Endothelial cell of umbilical vein (primary cell): Measurements from ENCODE around the gene FLACC1. TPM values are rescaled to one million over a fixed set of nuclear protein-coding genes. Genes with fewer than 3 reads are reported as not detected.

Experiments used
- BruUV-seq: library from RNA; stranded (reverse); fragments of 400-500 nt; replicated peaks from 2 replicates; lab custom pipeline; 2021; lab: Mats Ljungman, UMichigan
- CTCF ChIA-PET: fragments of 300-600, 350-600 bp; sonication (Branson Sonifier 250); formaldehyde crosslinking; loops from one replicate; lab custom pipeline; 2021; ENCODE audit warnings: antibody characterized with exemption, inconsistent platforms; lab: Charles Lee
- POLR2A ChIA-PET: fragments of 300-600, 350-600 bp; sonication (Branson Sonifier 250); formaldehyde crosslinking; loops from one replicate; lab custom pipeline; 2021; ENCODE audit warnings: antibody characterized with exemption, inconsistent platforms; lab: Charles Lee
- DNase-seq: peaks from one replicate; pipeline ENCODE4 v3.0.0-alpha.2; 2011; ENCODE audit warnings: low read depth, low spot score
- FAIRE-seq: peaks from 2 replicates; lab custom pipeline; 2011; peaks lifted over from hg19 to GRCh38; lab: Jason Lieb, UNC
- H2AFZ ChIP-seq: 2 replicates; pipeline ENCODE4 v1.6.0; 2012; ENCODE audit warnings: low read depth, low read length, control low read depth, inconsistent platforms
- H3K27ac ChIP-seq: 2 replicates; pipeline ENCODE4 v1.5.1; 2011; ENCODE audit warnings: low read depth, mild to moderate bottlenecking, control low read depth, low read length, moderate library complexity; ENCODE audit not compliant: insufficient read depth
- H3K27me3 ChIP-seq, 2 experiments: 2 replicates each; pipeline versions ENCODE4 v1.6.0 to v1.6.1; 2011; ENCODE audit warnings: low read length in 2 of 2, mixed read lengths in 1 of 2; ENCODE audit not compliant: control insufficient read depth in 2 of 2, insufficient read depth in 2 of 2
- H3K36me3 ChIP-seq, 2 experiments: 2 replicates in 1 of 2; 3 replicates in 1 of 2; pipeline ENCODE4 v1.5.1; 2011; ENCODE audit warnings: low read length in 2 of 2, mild to moderate bottlenecking in 1 of 2, moderate library complexity in 1 of 2; ENCODE audit not compliant: control insufficient read depth in 2 of 2, insufficient read depth in 2 of 2; ENCODE audit errors: extremely low read depth in 1 of 2
- H3K4me1 ChIP-seq: 3 replicates; pipeline ENCODE4 v1.5.1; 2011; ENCODE audit warnings: mild to moderate bottlenecking, low read length; ENCODE audit not compliant: control insufficient read depth, insufficient read depth; ENCODE audit errors: extremely low read depth
- H3K4me2 ChIP-seq: 2 replicates; pipeline ENCODE4 v1.6.1; 2011; ENCODE audit warnings: low read length, control low read depth, mixed read lengths; ENCODE audit not compliant: insufficient read depth
- H3K4me3 ChIP-seq, 3 experiments: fragments of 200-600 bp in 1 of 3; sonication (generic), shearing (Covaris generic) in 1 of 3; replicated peaks in 1 of 3; 2 replicates each; pipeline ENCODE4 v1.5.1; 2011 to 2016; ENCODE audit warnings: control low read depth in 3 of 3, low read length in 3 of 3, mild to moderate bottlenecking in 2 of 3, inconsistent platforms in 1 of 3, low read depth in 1 of 3, moderate library complexity in 1 of 3; ENCODE audit not compliant: insufficient read depth in 1 of 3
- H3K79me2 ChIP-seq: 2 replicates; pipeline ENCODE4 v1.6.0; 2012; ENCODE audit warnings: low read length, inconsistent platforms; ENCODE audit not compliant: control insufficient read depth, insufficient read depth
- H3K9ac ChIP-seq: replicated peaks from 2 replicates; pipeline ENCODE3; 2011; ENCODE audit warnings: low read length, control low read depth; ENCODE audit not compliant: insufficient read depth; ENCODE audit errors: extremely low read depth
- H3K9me1 ChIP-seq: replicated peaks from 3 replicates; pipeline ENCODE4 v1.6.0; 2011; ENCODE audit warnings: mild to moderate bottlenecking, low read length; ENCODE audit not compliant: control insufficient read depth, insufficient read depth; ENCODE audit errors: extremely low read depth
- H3K9me3 ChIP-seq: replicated peaks from 2 replicates; pipeline ENCODE4 v1.5.1; 2012; ENCODE audit warnings: low read length, inconsistent platforms; ENCODE audit not compliant: control insufficient read depth, insufficient read depth
- H4K20me1 ChIP-seq: replicated peaks from 2 replicates; pipeline ENCODE3; 2011; ENCODE audit warnings: mild to moderate bottlenecking, low read length; ENCODE audit not compliant: control insufficient read depth, insufficient read depth; ENCODE audit errors: extremely low read depth
- EZH2 ChIP-seq: IDR thresholded peaks from 2 replicates; pipeline ENCODE4 v1.6.1; 2012; ENCODE audit warnings: borderline replicate concordance, low read depth, mild to moderate bottlenecking, moderate library complexity, low read length, inconsistent platforms; ENCODE audit not compliant: severe bottlenecking
- FOS ChIP-seq: IDR thresholded peaks from 2 replicates; pipeline ENCODE4 v1.6.1; 2011; ENCODE audit warnings: mild to moderate bottlenecking, low read length, moderate library complexity, borderline replicate concordance; ENCODE audit not compliant: insufficient read depth
- GATA2 ChIP-seq: IDR thresholded peaks from 2 replicates; pipeline ENCODE4 v1.7.0; 2011; ENCODE audit warnings: low read depth, mild to moderate bottlenecking, moderate library complexity, mixed read lengths, low read length; ENCODE audit not compliant: insufficient read length, insufficient read depth
- JUN ChIP-seq: IDR thresholded peaks from 2 replicates; pipeline ENCODE4 v1.6.1; 2011; ENCODE audit warnings: borderline replicate concordance, low read depth; ENCODE audit not compliant: insufficient read length, insufficient read depth
- MYC ChIP-seq: IDR thresholded peaks from one replicate; pipeline ENCODE4 v1.6.1; 2011; ENCODE audit warnings: mild to moderate bottlenecking, low read depth, low read length
- POLR2A ChIP-seq: IDR thresholded peaks from 2 replicates; pipeline ENCODE4 v1.6.1; 2012; ENCODE audit warnings: low read depth, mild to moderate bottlenecking, control low read depth, low read length
- POLR2AphosphoS5 ChIP-seq: IDR thresholded peaks from 2 replicates; pipeline ENCODE4 v1.6.1; 2012; ENCODE audit warnings: low read depth, mild to moderate bottlenecking, control low read depth, low read length, moderate library complexity; ENCODE audit not compliant: insufficient read depth
- dilution Hi-C: fragments of 300-500 bp; cut with MboI; formaldehyde crosslinking; loops from one replicate; pipeline ENCODE4 v1.15.0; 2019; ENCODE audit warnings: low sequenced_read_pairs; ENCODE audit not compliant: extremely low pct_ligation_motif_present
- intact Hi-C: fragments of 100-400 bp; cut with micrococcal nuclease; formaldehyde crosslinking; loops from one replicate; pipeline ENCODE4 v1.10.0; 2022
- polyA plus RNA-seq, 4 experiments: library from polyadenylated mRNA; depleted of rRNA in 3 of 4; stranded (reverse) in 3 of 4; unstranded in 1 of 4; fragments of >200 nt; gene quantifications; 2 replicates each; pipeline versions ENCODE4 v1.2.1 to v1.2.3, GENCODE V29; 2011 to 2012; ENCODE audit warnings: missing spikeins in 1 of 4
- total RNA-seq: library from RNA; stranded (reverse); gene quantifications from 2 replicates; pipeline ENCODE4 v1.2.3, GENCODE V29; 2021
- TF ChIP-seq, protein P1 (sequence below): IDR thresholded peaks from 2 replicates; pipeline ENCODE4 v1.6.1; 2011; ENCODE audit not compliant: insufficient read depth, insufficient read length
- TF ChIP-seq, protein P2 (sequence below), 2 donors: IDR thresholded peaks; 1 replicate in 1 of 2; 2 replicates in 1 of 2; pipeline ENCODE4 v1.5.1; 2011; ENCODE audit warnings: low read length in 2 of 2, mild to moderate bottlenecking in 2 of 2, moderate library complexity in 2 of 2, control low read depth in 1 of 2, inconsistent platforms in 1 of 2, low read depth in 1 of 2; ENCODE audit not compliant: insufficient read depth in 1 of 2; ENCODE audit errors: extremely low read depth in 1 of 2

FLACC1 gene
- total and polyA plus RNA-seq, 2 donors (not counting 3 experiments of a cell fraction or from before 2014, with no cell fraction given), result 0.11 to 1.4 TPM

DNA sequence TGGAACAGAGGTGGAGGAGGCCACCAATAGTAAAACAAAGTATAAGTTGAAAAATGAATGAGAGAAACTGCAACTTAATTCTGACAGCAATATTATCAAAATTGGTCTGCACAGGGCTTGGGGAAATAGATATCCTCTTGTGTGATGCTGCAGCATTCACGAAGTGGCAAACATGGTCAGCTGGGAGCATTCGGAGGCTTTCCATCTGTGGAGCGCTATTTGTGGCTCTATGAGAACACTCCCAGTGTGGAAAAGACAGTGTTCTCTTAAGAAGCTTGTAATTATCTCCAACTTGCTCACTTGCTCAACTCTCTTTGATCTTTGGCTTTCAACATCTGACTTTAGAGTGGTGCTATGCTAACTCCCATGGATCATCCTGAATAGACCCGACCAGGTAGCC is 3.1 kb upstream of the FLACC1 start:
- Histone ChIP-seq H3K4me2 (no peak overlapping the region), H3K27ac (no peak overlapping the region), H3K79me2 (no peaks in the 10 kb centered on the region), H3K36me3 (no peaks in the 10 kb centered on the region), H3K4me3 (no peak overlapping the region), H3K9me1 (no peaks in the 10 kb centered on the region), H2AFZ (no peak overlapping the region), H3K9ac (no peak overlapping the region), H3K9me3 (no peaks in the 10 kb centered on the region), H4K20me1 (no peaks in the 10 kb centered on the region), H3K4me1 (no peaks in the 10 kb centered on the region), H3K27me3 (no peaks in the 10 kb centered on the region)
- no TSS peak for BruUV-seq
- ChIA-PET POLR2A (no interaction called here), CTCF (interaction anchor here (1.3 kb wide), 1 partner anchor 11 kb away, joined by 3 read pairs; no protein-coding TSS in a partner anchor)
- TF ChIP-seq, protein P1, sequence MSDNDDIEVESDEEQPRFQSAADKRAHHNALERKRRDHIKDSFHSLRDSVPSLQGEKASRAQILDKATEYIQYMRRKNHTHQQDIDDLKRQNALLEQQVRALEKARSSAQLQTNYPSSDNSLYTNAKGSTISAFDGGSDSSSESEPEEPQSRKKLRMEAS, result no peak
- TF ChIP-seq, protein P2, sequence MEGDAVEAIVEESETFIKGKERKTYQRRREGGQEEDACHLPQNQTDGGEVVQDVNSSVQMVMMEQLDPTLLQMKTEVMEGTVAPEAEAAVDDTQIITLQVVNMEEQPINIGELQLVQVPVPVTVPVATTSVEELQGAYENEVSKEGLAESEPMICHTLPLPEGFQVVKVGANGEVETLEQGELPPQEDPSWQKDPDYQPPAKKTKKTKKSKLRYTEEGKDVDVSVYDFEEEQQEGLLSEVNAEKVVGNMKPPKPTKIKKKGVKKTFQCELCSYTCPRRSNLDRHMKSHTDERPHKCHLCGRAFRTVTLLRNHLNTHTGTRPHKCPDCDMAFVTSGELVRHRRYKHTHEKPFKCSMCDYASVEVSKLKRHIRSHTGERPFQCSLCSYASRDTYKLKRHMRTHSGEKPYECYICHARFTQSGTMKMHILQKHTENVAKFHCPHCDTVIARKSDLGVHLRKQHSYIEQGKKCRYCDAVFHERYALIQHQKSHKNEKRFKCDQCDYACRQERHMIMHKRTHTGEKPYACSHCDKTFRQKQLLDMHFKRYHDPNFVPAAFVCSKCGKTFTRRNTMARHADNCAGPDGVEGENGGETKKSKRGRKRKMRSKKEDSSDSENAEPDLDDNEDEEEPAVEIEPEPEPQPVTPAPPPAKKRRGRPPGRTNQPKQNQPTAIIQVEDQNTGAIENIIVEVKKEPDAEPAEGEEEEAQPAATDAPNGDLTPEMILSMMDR (IDR thresholded peaks at IDR 0.05; ENCODE audit: extremely low read depth in 1 of 2, insufficient read depth in 1 of 2, low read depth in 1 of 2, low read length in 2 of 2), result no peak
- FAIRE-seq (no peak), DNase-seq (no peak)
- dilution Hi-C loops (no loop called here), intact Hi-C loops (loop anchor here (5.0 to 10.0 kb wide), 2 partner anchors 103 to 455 kb away; no protein-coding TSS in a partner anchor)

DNA sequence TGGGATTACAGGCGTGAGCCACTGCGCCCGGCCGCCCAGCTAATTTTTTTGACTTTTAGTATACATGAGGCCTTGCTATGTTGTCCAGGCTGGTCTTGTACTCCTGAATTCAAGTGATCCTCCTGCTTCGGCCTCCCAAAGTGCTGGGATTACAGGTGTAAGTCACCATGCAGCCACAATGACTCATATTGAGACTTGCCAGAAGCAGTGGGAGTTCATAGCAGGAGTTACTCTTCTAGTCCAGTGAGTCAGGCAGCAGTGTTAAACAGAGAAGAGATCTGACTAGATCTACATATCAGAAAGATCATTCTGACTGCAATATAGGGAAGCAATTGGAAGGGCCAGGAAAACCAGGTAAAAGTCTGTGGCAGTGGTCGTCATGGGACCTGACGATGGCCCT is 1.5 kb upstream of the FLACC1 start:
- BruUV-seq, result no TSS peak
- Histone ChIP-seq H3K4me1 (no peaks in the 10 kb centered on the region), H3K36me3 (no peaks in the 10 kb centered on the region), H3K9ac (no peak overlapping the region), H3K27me3 (no peaks in the 10 kb centered on the region), H3K9me3 (no peaks in the 10 kb centered on the region), H3K4me3 (no peak overlapping the region), H2AFZ (no peak overlapping the region), H3K27ac (no peak overlapping the region), H4K20me1 (no peaks in the 10 kb centered on the region), H3K4me2 (no peak overlapping the region), H3K9me1 (no peaks in the 10 kb centered on the region), H3K79me2 (no peaks in the 10 kb centered on the region)
- peak; percentile 38 for TF ChIP-seq FOS
- TF ChIP-seq, protein P1, result no peak
- TF ChIP-seq POLR2AphosphoS5, result no peak
- TF ChIP-seq GATA2, result no peak
- TF ChIP-seq EZH2, result no peak
- TF ChIP-seq POLR2A, result no peak
- TF ChIP-seq, protein P2 (IDR thresholded peaks at IDR 0.05; ENCODE audit: extremely low read depth in 1 of 2, insufficient read depth in 1 of 2, low read depth in 1 of 2, low read length in 2 of 2), result no peak
- peak; percentile 26 for TF ChIP-seq JUN
- TF ChIP-seq MYC, result no peak
- POLR2A ChIA-PET, result no interaction called here
- intact Hi-C loops, result no loop called here
- FAIRE-seq (no peak), DNase-seq (peak; percentile 5)
- CTCF ChIA-PET, result interaction anchor here (1.0 to 2.5 kb wide), 5 partner anchors 9 to 176 kb away, joined by 3 to 10 read pairs (median 4); partner anchors contain the start of gene CASP10
- dilution Hi-C loops, result no loop called here
